Parietal lobe (tissue), 1 donor: Measurements from ENCODE around the gene SH3GL3. TPM values are rescaled to one million over a fixed set of nuclear protein-coding genes. Genes with fewer than 3 reads are reported as not detected.

Source experiments
- total RNA-seq: library from RNA; depleted of rRNA; stranded (reverse); fragments of >200 nt; gene quantifications from one replicate; pipeline ENCODE4 v1.2.3, GENCODE V29; 2014

The SH3GL3 gene
- total RNA-seq = 121 TPM

DNA sequence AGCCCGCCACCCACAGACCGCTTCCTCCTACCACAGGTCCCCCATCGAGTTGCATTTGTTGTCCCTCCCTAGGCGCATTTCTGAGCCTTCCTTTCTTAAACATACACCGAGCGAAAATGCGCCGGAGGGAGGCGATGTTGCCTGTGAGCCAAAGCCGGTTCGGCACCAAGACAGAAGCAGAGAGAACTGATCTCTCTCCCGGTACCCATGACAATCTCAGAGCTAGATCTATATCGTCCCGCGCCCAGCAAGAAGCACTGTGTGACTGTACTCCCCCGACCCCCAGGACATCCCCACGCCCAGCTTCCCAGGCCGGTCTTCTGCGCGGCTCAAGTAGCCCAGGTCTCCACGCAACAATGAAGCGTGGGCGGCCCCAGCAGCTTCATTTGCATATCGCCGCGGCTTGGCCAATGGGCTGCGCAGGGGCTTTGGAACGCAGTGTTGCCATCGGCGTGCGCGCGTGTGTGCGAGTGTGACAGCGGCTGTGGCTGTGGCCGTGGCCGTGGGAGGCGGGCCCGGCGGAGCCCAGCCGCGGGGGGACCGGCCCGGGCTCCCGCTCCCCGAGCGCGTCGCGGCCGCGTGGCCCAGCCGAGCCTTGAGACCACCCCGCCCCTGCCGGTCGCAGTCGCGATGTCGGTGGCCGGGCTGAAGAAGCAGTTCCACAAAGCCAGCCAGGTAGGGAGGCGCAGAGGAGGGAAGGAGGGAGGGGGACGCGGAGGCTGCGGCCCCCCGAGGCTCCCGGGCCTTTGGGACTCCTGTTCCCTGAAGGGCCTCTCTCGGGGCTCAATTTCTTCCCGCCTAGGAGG is at the start of gene SH3GL3:
SH3GL3 (plus strand) TSS at position 438 of the 806 bp plus-strand sequence; CDS start at position 631, 193 bp downstream.

GRCh38 chr15:83653639-83654378 is 206.7 kb downstream of the SH3GL3 start, which contains the start of gene ADAMTSL3:
ADAMTSL3 (plus strand) TSS chr15:83654123; CDS start chr15:83655762, 1,639 bp downstream.

Other genes with a start within 250 kb of the SH3GL3 start
- 122 TPM for gene HDGFL3, start 239.5 kb upstream of the SH3GL3 start, total RNA-seq
- gene BNC1, start 162.7 kb upstream of the SH3GL3 start, total RNA-seq = not detected
- 40.4 TPM for gene ADAMTSL3, start 206.8 kb downstream of the SH3GL3 start, total RNA-seq